Prostate gland (tissue), 2 donors: ENCODE results near the gene SLC9A4. TPM values are rescaled to one million over a fixed set of nuclear protein-coding genes. Genes with fewer than 3 reads are reported as not detected.
A peak's percentile ranks its signal among the peaks of the same experiment; 100 is the strongest.

Source experiments
- DNase-seq: peaks from one replicate; pipeline ENCODE4 v3.0.0-alpha.2; 2019; ENCODE audit warnings: low spot score
- H3K27ac ChIP-seq, 2 donors: fragments of 200-600 bp; sonication (generic); 2 replicates each; pipeline ENCODE4 v1.5.1; 2017 to 2019
- H3K27me3 ChIP-seq: fragments of 200-600 bp; sonication (generic); replicated peaks from 2 replicates; pipeline ENCODE4 v1.5.1; 2019; ENCODE audit not compliant: insufficient read depth
- H3K36me3 ChIP-seq, 2 donors: fragments of 200-600 bp; sonication (generic); 1 replicate in 1 of 2; 2 replicates in 1 of 2; pipeline versions ENCODE4 v1.5.1 to v1.8.1; 2017 to 2019
- H3K4me1 ChIP-seq: fragments of 200-600 bp; sonication (generic); replicated peaks from 2 replicates; pipeline ENCODE4 v1.5.1; 2019
- H3K4me3 ChIP-seq, 2 donors: fragments of 200-600 bp; sonication (generic); 2 replicates each; pipeline ENCODE4 v1.5.1; 2017 to 2019
- H3K9me3 ChIP-seq: fragments of 200-600 bp; sonication (generic); 2 replicates; pipeline ENCODE4 v1.5.1; 2017
- POLR2A ChIP-seq: fragments of 450-650 bp; IDR thresholded peaks from one replicate; pipeline ENCODE4 v1.6.1; 2016; ENCODE audit warnings: antibody characterized with exemption, mild to moderate bottlenecking
- POLR2AphosphoS5 ChIP-seq: sonication (generic); formaldehyde crosslinking; IDR thresholded peaks from one replicate; pipeline ENCODE4 v1.6.1; 2017; ENCODE audit warnings: antibody characterized with exemption
- WGBS: methylation state at CpG from one replicate; pipeline ENCODE4 v1.1.5; 2018; 5-methylcytosine and 5-hydroxymethylcytosine counted together
- intact Hi-C: fragments of 100-400 bp; cut with DNase I; formaldehyde crosslinking; loops from one replicate; pipeline ENCODE4 v1.14.2; 2022
- total RNA-seq, 2 donors: library from RNA; depleted of rRNA; stranded (reverse); fragments of >200 nt; gene quantifications; one replicate each; pipeline ENCODE4 v1.1.0, GENCODE V29; 2016
- TF ChIP-seq, protein P1 (sequence below), 4 experiments: fragments of 200-600 bp in 2 of 4; fragments of 450-650 bp in 2 of 4; sonication (generic) in 2 of 4; IDR thresholded peaks; 1 replicate in 3 of 4; 2 replicates in 1 of 4; pipeline ENCODE4 v1.5.1; 2016 to 2019; ENCODE audit warnings: antibody characterized with exemption in 4 of 4, mild to moderate bottlenecking in 2 of 4, moderate library complexity in 2 of 4

SLC9A4 gene, protein sequence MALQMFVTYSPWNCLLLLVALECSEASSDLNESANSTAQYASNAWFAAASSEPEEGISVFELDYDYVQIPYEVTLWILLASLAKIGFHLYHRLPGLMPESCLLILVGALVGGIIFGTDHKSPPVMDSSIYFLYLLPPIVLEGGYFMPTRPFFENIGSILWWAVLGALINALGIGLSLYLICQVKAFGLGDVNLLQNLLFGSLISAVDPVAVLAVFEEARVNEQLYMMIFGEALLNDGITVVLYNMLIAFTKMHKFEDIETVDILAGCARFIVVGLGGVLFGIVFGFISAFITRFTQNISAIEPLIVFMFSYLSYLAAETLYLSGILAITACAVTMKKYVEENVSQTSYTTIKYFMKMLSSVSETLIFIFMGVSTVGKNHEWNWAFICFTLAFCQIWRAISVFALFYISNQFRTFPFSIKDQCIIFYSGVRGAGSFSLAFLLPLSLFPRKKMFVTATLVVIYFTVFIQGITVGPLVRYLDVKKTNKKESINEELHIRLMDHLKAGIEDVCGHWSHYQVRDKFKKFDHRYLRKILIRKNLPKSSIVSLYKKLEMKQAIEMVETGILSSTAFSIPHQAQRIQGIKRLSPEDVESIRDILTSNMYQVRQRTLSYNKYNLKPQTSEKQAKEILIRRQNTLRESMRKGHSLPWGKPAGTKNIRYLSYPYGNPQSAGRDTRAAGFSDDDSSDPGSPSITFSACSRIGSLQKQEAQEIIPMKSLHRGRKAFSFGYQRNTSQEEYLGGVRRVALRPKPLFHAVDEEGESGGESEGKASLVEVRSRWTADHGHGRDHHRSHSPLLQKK
- not detected for total RNA-seq

DNA sequence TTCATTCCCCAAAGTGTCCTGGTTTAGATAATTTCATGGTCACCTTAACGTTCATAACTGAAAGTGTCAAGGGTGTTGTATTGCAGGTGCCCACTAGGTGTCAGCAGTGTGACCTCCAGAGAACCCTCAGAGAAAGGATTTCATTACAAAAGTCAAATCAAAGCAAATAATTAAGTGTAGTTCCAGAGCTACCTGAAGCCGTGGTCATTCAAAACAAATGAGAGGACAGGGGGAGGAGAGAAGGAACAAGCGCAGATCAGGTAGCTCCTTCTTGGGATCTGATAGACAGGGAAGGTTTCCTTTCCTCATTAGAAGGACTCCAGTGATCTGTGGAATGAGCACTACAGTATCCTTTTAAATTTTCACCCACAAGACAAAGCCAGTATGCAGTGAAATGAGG, at the start of gene SLC9A4:
SLC9A4 (plus strand) TSS at position 207 of the 400 bp plus-strand sequence. CDS start 534 bp downstream, outside the sequence.
- Histone ChIP-seq H3K4me3 (no peak within 1 kb of the TSS), H3K4me1 (no peaks in the 10 kb centered on the region), H3K27me3 (no peaks in the 10 kb centered on the region), H3K9me3 (no peaks in the 10 kb centered on the region), H3K36me3 (no peaks in the 10 kb centered on the region), H3K27ac (no peak within 1 kb of the TSS)
- 2% methylated on average over 3 of the region's 3 CpGs for WGBS
- peak; percentile 44 for DNase-seq
- TF ChIP-seq POLR2AphosphoS5 (no peak), POLR2A (no peak)
- TF ChIP-seq, protein P1, sequence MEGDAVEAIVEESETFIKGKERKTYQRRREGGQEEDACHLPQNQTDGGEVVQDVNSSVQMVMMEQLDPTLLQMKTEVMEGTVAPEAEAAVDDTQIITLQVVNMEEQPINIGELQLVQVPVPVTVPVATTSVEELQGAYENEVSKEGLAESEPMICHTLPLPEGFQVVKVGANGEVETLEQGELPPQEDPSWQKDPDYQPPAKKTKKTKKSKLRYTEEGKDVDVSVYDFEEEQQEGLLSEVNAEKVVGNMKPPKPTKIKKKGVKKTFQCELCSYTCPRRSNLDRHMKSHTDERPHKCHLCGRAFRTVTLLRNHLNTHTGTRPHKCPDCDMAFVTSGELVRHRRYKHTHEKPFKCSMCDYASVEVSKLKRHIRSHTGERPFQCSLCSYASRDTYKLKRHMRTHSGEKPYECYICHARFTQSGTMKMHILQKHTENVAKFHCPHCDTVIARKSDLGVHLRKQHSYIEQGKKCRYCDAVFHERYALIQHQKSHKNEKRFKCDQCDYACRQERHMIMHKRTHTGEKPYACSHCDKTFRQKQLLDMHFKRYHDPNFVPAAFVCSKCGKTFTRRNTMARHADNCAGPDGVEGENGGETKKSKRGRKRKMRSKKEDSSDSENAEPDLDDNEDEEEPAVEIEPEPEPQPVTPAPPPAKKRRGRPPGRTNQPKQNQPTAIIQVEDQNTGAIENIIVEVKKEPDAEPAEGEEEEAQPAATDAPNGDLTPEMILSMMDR (IDR thresholded peaks at IDR 0.05): peak; percentile 41 to 83 (median 67)
- intact Hi-C loops: loop anchor here (10.0 kb wide), 1 partner anchor 332 kb away; no protein-coding TSS in a partner anchor

DNA sequence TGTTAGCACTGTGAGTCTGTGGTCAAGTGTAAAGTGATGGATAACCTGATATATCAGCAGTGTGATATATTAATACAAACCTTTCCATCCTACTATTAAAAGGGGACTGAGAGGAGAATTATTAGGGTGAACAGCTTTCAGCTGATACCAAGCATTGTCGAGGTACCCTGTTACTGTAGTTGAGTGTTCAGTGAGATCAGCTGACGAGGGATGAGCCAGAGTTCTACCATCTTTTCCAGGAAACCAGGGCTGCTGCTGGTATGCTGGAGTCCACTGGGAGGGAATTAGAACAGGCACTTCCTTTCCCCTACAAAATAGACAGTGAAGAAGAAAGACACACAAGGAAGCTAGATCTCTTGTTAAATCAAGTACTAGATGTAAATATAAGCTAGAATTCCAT, 49.7 kb upstream of the SLC9A4 start:
- no peak overlapping the region for H3K4me3 ChIP-seq
- H3K9me3 ChIP-seq: no peaks in the 10 kb centered on the region
- DNase-seq: no peak
- WGBS: 84% methylated on average over 2 of the region's 2 CpGs
- no peaks in the 10 kb centered on the region for H3K4me1 ChIP-seq
- TF ChIP-seq POLR2A: no peak
- TF ChIP-seq POLR2AphosphoS5: no peak
- TF ChIP-seq, protein P1 (IDR thresholded peaks at IDR 0.05): no peak
- intact Hi-C loops: no loop called here
- no peaks in the 10 kb centered on the region for H3K36me3 ChIP-seq
- H3K27me3 ChIP-seq: peaks cover 2% of the 10 kb centered on the region
- no peak overlapping the region for H3K27ac ChIP-seq

DNA sequence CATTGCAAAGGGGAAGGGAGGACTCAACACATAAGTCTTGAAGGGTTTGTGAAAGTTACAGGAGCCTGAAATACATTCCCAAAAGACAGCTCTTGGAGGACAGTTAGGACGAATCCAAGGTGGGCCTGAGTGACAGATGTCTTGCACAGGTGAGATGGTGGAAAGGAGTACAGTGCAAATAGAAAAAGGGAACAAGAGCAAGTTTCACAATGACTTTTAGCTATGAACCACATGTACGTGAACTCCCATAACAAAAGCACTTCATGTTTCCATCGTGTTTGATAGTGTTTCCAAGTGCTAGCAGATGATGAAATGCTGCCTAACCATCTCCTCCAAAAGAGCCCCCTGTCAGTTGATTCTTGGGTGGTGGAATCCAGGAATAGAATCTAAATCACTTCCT, 48.3 kb upstream of the SLC9A4 start:
- TF ChIP-seq, protein P1 (IDR thresholded peaks at IDR 0.05): no peak
- TF ChIP-seq POLR2AphosphoS5: no peak
- TF ChIP-seq POLR2A: no peak
- Histone ChIP-seq H3K27ac (no peak overlapping the region), H3K27me3 (peaks cover 2% of the 10 kb centered on the region), H3K9me3 (no peaks in the 10 kb centered on the region), H3K4me1 (no peaks in the 10 kb centered on the region), H3K36me3 (no peaks in the 10 kb centered on the region), H3K4me3 (no peak overlapping the region)
- intact Hi-C loops: no loop called here
- no peak for DNase-seq
- 69% methylated on average over 3 of the region's 3 CpGs for WGBS

DNA sequence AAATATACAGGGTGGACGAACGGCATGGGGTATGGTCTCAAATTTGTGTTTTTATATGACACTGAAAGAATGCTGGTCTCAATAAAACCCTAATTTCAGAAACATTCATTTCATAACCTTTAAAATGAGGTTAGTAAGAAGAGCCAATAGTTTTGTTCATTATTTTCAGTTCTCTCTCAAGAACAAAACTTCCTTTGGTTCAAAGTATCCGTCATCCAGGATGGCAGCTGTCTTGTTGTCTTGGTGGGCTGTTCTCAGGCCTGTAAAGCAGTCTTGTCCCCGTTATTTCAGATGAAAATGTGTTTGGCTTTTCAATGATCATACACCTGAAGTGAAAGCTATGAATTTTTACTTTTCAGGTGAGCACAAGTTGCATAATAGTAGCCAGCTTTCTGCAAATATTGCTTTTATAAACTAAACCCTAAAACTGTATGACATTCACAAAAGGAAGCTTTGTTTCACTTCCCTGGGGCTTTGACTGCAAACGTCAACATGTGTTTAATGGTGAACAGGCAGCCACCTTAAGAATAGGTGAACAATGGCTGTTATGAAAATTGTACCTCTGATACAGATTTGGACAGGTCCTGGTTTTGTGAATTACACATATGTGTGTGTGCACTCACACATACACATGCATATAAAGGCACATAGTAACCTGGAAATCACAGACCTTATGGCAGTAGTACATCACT, 47.4 kb upstream of the SLC9A4 start:
- Histone ChIP-seq H3K9me3 (no peaks in the 10 kb centered on the region), H3K4me1 (no peaks in the 10 kb centered on the region), H3K27ac (no peak overlapping the region), H3K36me3 (no peaks in the 10 kb centered on the region), H3K4me3 (no peak overlapping the region), H3K27me3 (peaks cover 2% of the 10 kb centered on the region)
- no peak for DNase-seq
- intact Hi-C loops: no loop called here
- 24% methylated on average over 5 of the region's 5 CpGs for WGBS
- TF ChIP-seq POLR2A: no peak
- TF ChIP-seq, protein P1 (IDR thresholded peaks at IDR 0.05): no peak
- TF ChIP-seq POLR2AphosphoS5: no peak
